ENCODE results near the gene HIGD1A.

Gene HIGD1A

GRCh38 chr3:42805141-42805821 lies 991 bp upstream of the HIGD1A start (continued):
- TF ChIP-seq ZNF565 (CRISPR knock-in tag; conservative IDR thresholded peaks at IDR 0.05; ENCODE audit: low read depth) (no peak), ISL1 (CRISPR knock-in tag; IDR thresholded peaks at IDR 0.05) (no peak), GLIS3 (CRISPR knock-in tag; IDR thresholded peaks at IDR 0.05) (no peak), PPARA (CRISPR knock-in tag; IDR thresholded peaks at IDR 0.05; ENCODE audit: borderline replicate concordance) (no peak), BACH2 (CRISPR knock-in tag; IDR thresholded peaks at IDR 0.05; ENCODE audit: borderline replicate concordance) (no peak), CSRNP3 (CRISPR knock-in tag; IDR thresholded peaks at IDR 0.05) (no peak)

DNA sequence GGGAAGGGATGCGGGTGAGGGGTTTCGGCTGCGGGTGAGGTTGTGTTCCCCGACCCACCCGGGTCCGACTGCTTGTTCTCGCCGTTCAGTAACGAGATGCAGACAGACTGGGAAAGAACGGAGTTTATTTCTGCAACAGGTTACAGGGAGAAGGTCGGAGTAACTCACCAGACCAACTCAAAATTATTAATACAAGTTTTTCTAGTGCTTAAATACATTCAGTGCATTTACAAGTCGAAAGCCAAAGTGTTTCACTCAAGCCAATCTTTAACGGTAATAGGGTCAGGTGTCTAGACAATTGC lies 492 bp upstream of the HIGD1A start:
- ATAC-seq: no peak; the same call in 1 of the 3 replicates
- no peak for TF ChIP-seq ISL1 (CRISPR knock-in tag; IDR thresholded peaks at IDR 0.05)
- TF ChIP-seq TOX (CRISPR knock-in tag; IDR thresholded peaks at IDR 0.05; ENCODE audit: borderline replicate concordance): no peak
- no peak for TF ChIP-seq ZFP3 (CRISPR knock-in tag; IDR thresholded peaks at IDR 0.05)
- no peak for TF ChIP-seq ESRRG (CRISPR knock-in tag; IDR thresholded peaks at IDR 0.05)
- TF ChIP-seq OSR1 (CRISPR knock-in tag; IDR thresholded peaks at IDR 0.05): no peak
- TF ChIP-seq RARB (CRISPR knock-in tag; IDR thresholded peaks at IDR 0.05): no peak
- no peak for TF ChIP-seq PPARA (CRISPR knock-in tag; IDR thresholded peaks at IDR 0.05; ENCODE audit: borderline replicate concordance)
- no peak for TF ChIP-seq POU6F1 (CRISPR knock-in tag; IDR thresholded peaks at IDR 0.05; ENCODE audit: borderline replicate concordance, low read depth)
- no peak for TF ChIP-seq BACH2 (CRISPR knock-in tag; IDR thresholded peaks at IDR 0.05; ENCODE audit: borderline replicate concordance)
- TF ChIP-seq CSDC2 (CRISPR knock-in tag; IDR thresholded peaks at IDR 0.05): no peak
- TF ChIP-seq, protein P1, sequence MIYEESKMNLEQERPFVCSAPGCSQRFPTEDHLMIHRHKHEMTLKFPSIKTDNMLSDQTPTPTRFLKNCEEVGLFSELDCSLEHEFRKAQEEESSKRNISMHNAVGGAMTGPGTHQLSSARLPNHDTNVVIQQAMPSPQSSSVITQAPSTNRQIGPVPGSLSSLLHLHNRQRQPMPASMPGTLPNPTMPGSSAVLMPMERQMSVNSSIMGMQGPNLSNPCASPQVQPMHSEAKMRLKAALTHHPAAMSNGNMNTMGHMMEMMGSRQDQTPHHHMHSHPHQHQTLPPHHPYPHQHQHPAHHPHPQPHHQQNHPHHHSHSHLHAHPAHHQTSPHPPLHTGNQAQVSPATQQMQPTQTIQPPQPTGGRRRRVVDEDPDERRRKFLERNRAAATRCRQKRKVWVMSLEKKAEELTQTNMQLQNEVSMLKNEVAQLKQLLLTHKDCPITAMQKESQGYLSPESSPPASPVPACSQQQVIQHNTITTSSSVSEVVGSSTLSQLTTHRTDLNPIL (CRISPR knock-in tag; IDR thresholded peaks at IDR 0.05; ENCODE audit: low read depth): no peak
- no peak for TF ChIP-seq ARNTL (CRISPR knock-in tag; IDR thresholded peaks at IDR 0.05; ENCODE audit: borderline replicate concordance, low read depth)

- ATAC-seq: peak; percentile 60
- TF ChIP-seq ESRRG (CRISPR knock-in tag; IDR thresholded peaks at IDR 0.05) (no peak), GLIS3 (CRISPR knock-in tag; IDR thresholded peaks at IDR 0.05) (no peak), ZNF70 (CRISPR knock-in tag; IDR thresholded peaks at IDR 0.05) (no peak)
Observed at GRCh38 chr3:42803414-42804105, 730 bp downstream of the HIGD1A start.

DNA sequence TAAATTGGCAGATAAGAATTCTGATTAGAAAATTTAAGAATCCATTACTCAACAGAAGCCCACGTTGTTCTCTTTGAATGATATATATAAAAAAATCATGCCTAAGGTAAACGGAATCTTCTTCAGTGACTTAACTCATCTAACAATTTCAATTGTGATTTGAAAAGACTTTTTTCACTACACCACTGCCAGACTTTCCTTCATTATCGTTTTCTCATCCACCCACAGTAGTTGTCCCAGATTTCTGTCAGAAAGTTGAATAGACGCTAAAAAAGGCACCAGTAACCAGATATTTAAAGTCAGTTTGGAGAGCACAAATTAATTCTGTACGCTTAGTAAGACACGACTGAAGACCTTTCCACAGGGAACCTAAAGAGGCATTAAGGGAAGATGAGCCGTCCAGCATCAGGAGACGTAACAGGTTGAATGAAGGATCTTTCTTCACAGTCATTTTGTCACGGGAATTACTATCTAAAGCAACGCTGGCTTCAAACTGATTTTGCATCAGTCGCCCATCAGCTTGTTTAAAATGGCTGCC lies 1.3 kb downstream of the HIGD1A start:
- no peak for ATAC-seq
- TF ChIP-seq SNAI2 (CRISPR knock-in tag; IDR thresholded peaks at IDR 0.05) (no peak), CSRNP3 (CRISPR knock-in tag; IDR thresholded peaks at IDR 0.05) (no peak), ZNF70 (CRISPR knock-in tag; IDR thresholded peaks at IDR 0.05) (no peak), TCF4 (CRISPR knock-in tag; IDR thresholded peaks at IDR 0.05; ENCODE audit: borderline replicate concordance) (no peak), GLIS3 (CRISPR knock-in tag; IDR thresholded peaks at IDR 0.05) (no peak), ESRRG (CRISPR knock-in tag; IDR thresholded peaks at IDR 0.05) (no peak), BACH2 (CRISPR knock-in tag; IDR thresholded peaks at IDR 0.05; ENCODE audit: borderline replicate concordance) (no peak), POU6F1 (CRISPR knock-in tag; IDR thresholded peaks at IDR 0.05; ENCODE audit: borderline replicate concordance, low read depth) (no peak), OSR1 (CRISPR knock-in tag; IDR thresholded peaks at IDR 0.05) (no peak), TSHZ2 (CRISPR knock-in tag; IDR thresholded peaks at IDR 0.05) (no peak), ZC3H10 (CRISPR knock-in tag; IDR thresholded peaks at IDR 0.05) (no peak), ARNTL (CRISPR knock-in tag; IDR thresholded peaks at IDR 0.05; ENCODE audit: borderline replicate concordance, low read depth) (no peak)
- TF ChIP-seq, protein P1 (CRISPR knock-in tag; IDR thresholded peaks at IDR 0.05; ENCODE audit: low read depth): no peak
